Fibroblast of lung (primary cell): Measurements from ENCODE around the gene CNPPD1.

Source experiments
- EZH2 ChIP-seq: IDR thresholded peaks from 2 replicates; pipeline ENCODE4 v1.5.1; 2012; ENCODE audit warnings: low read length, control low read depth, mild to moderate bottlenecking; ENCODE audit errors: missing control alignments
- TF ChIP-seq, protein P1 (sequence below), 2 donors: IDR thresholded peaks in 1 of 2; conservative IDR thresholded peaks in 1 of 2; 1 replicate in 1 of 2; 2 replicates in 1 of 2; pipeline ENCODE4 v1.5.1; 2011 to 2012; ENCODE audit warnings: low read length in 2 of 2, control low read depth in 1 of 2, inconsistent platforms in 1 of 2, low read depth in 1 of 2, mild to moderate bottlenecking in 1 of 2

DNA sequence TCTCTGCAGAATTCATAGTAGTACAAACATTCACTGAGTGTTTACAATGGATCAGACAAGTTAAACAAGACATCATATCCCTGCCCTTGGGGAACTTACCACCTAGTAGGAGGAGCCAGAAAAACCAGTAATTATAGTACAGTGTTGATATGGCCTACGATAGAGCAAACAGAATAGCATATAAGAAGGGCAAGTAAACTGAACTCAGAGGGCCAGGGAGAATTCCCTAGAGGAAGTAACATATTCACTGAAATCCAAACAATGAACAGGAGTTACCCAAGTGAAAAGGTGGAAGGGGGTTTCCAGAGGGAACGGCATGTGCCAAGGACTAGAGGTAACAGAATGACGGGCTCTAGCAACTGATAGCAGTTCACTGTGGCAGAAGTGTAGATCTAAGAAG is 50.2 kb downstream of the CNPPD1 start:
- TF ChIP-seq, protein P1, sequence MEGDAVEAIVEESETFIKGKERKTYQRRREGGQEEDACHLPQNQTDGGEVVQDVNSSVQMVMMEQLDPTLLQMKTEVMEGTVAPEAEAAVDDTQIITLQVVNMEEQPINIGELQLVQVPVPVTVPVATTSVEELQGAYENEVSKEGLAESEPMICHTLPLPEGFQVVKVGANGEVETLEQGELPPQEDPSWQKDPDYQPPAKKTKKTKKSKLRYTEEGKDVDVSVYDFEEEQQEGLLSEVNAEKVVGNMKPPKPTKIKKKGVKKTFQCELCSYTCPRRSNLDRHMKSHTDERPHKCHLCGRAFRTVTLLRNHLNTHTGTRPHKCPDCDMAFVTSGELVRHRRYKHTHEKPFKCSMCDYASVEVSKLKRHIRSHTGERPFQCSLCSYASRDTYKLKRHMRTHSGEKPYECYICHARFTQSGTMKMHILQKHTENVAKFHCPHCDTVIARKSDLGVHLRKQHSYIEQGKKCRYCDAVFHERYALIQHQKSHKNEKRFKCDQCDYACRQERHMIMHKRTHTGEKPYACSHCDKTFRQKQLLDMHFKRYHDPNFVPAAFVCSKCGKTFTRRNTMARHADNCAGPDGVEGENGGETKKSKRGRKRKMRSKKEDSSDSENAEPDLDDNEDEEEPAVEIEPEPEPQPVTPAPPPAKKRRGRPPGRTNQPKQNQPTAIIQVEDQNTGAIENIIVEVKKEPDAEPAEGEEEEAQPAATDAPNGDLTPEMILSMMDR (conservative IDR thresholded peaks at IDR 0.05 in 1 of 2, IDR thresholded peaks at IDR 0.05 in 1 of 2; ENCODE audit: low read depth in 1 of 2, low read length in 2 of 2) = no peak
- no peak for TF ChIP-seq EZH2
